B cell (primary cell): ENCODE results near the gene SSBP1. TPM values are rescaled to one million over a fixed set of nuclear protein-coding genes. Genes with fewer than 3 reads are reported as not detected.
"Not testable (repeated sequence)": the region's sequence is repeated elsewhere in the genome, so short reads cannot be mapped to it uniquely, and the experiment has no call there.

Source experiments
- ATAC-seq: fragments of 200-7000 bp; cut with Tn5 transposase; one replicate; pipeline ENCODE4 v1.10.0; 2021; ENCODE audit warnings: low read depth, mild to moderate bottlenecking, moderate number of reproducible peaks, moderate library complexity
- CTCF ChIA-PET: fragments of 350-600 bp; sonication (Branson Sonifier 250); formaldehyde crosslinking; loops from one replicate; lab custom pipeline; 2021; ENCODE audit warnings: antibody characterized with exemption, inconsistent platforms; lab: Charles Lee
- POLR2A ChIA-PET: fragments of 350-600 bp; sonication (Branson Sonifier 250); formaldehyde crosslinking; loops from one replicate; lab custom pipeline; 2021; ENCODE audit warnings: antibody characterized with exemption; lab: Charles Lee
- DNase-seq: peaks from one replicate; pipeline ENCODE4 v3.0.0; 2013
- H2AFZ ChIP-seq: 2 replicates; pipeline ENCODE4 v1.6.1; 2012; ENCODE audit warnings: mild to moderate bottlenecking, low read depth, low read length; ENCODE audit not compliant: insufficient read depth, poor library complexity, severe bottlenecking
- H3K27ac ChIP-seq, 2 donors: 1 replicate in 1 of 2; 2 replicates in 1 of 2; pipeline ENCODE4 v1.5.1; 2012 to 2013; ENCODE audit warnings: low read length in 2 of 2, mild to moderate bottlenecking in 2 of 2, moderate library complexity in 1 of 2
- H3K27me3 ChIP-seq, 4 experiments: fragments of 200-600 bp in 1 of 4; sonication (generic) in 1 of 4; replicated peaks in 1 of 4; 1 replicate in 2 of 4; 2 replicates in 2 of 4; pipeline versions ENCODE4 v1.6.1 to v1.7.0; 2013 to 2016; ENCODE audit warnings: low read length in 3 of 4, mild to moderate bottlenecking in 2 of 4, mixed read lengths in 1 of 4, moderate library complexity in 1 of 4; ENCODE audit not compliant: insufficient read depth in 4 of 4, control insufficient read depth in 3 of 4; ENCODE audit errors: control extremely low read depth in 1 of 4
- H3K36me3 ChIP-seq, 2 experiments: replicated peaks in 1 of 2; 1 replicate in 1 of 2; 2 replicates in 1 of 2; pipeline versions ENCODE4 v1.6.1 to v1.7.1; 2013; ENCODE audit warnings: low read length in 1 of 2; ENCODE audit not compliant: insufficient read depth in 2 of 2, control insufficient read depth in 1 of 2; ENCODE audit errors: control extremely low read depth in 1 of 2, extremely low read depth in 1 of 2
- H3K4me1 ChIP-seq, 2 donors: fragments of 200-600 bp in 1 of 2; sonication (generic) in 1 of 2; 1 replicate in 1 of 2; 2 replicates in 1 of 2; pipeline versions ENCODE4 v1.5.1 to v1.6.1; 2013 to 2017; ENCODE audit warnings: low read length in 2 of 2; ENCODE audit not compliant: control insufficient read depth in 2 of 2, insufficient read depth in 2 of 2
- H3K4me2 ChIP-seq: replicated peaks from 2 replicates; pipeline ENCODE3; 2012; ENCODE audit warnings: mild to moderate bottlenecking, low read depth, low read length; ENCODE audit not compliant: poor library complexity, severe bottlenecking
- H3K4me3 ChIP-seq, 5 experiments: fragments of 200-600 bp in 1 of 5; sonication (generic) in 1 of 5; 1 replicate in 3 of 5; 2 replicates in 2 of 5; pipeline versions ENCODE4 v1.5.1 to v1.7.0; 2011 to 2016; ENCODE audit warnings: low read length in 4 of 5, mild to moderate bottlenecking in 4 of 5, low read depth in 2 of 5, control low read depth in 1 of 5, moderate library complexity in 1 of 5; ENCODE audit not compliant: insufficient read depth in 1 of 5; ENCODE audit errors: control extremely low read depth in 1 of 5, extremely low read depth in 1 of 5
- H3K79me2 ChIP-seq: fragments of 200-600 bp; sonication (generic); one replicate; pipeline ENCODE4 v1.6.0; 2016; ENCODE audit warnings: low read length; ENCODE audit not compliant: control insufficient read depth, insufficient read depth
- H3K9ac ChIP-seq: fragments of 200-600 bp; sonication (generic); 2 replicates; pipeline ENCODE4 v1.6.1; 2017; ENCODE audit warnings: mild to moderate bottlenecking, low read length, moderate library complexity
- H3K9me3 ChIP-seq, 3 donors: one replicate each; pipeline versions ENCODE4 v1.6.1 to v1.7.1; 2013; ENCODE audit warnings: low read length in 2 of 3; ENCODE audit not compliant: control insufficient read depth in 2 of 3, insufficient read depth in 1 of 3; ENCODE audit errors: control extremely low read depth in 1 of 3
- H4K20me1 ChIP-seq: 2 replicates; pipeline ENCODE4 v1.6.0; 2012; ENCODE audit warnings: mild to moderate bottlenecking, low read length; ENCODE audit not compliant: insufficient read depth, control insufficient read depth, poor library complexity, severe bottlenecking
- H3K27ac Mint-ChIP-seq: one replicate; pipeline ENCODE4 v1.8.0; 2021; ENCODE audit warnings: mixed read lengths
- H3K27me3 Mint-ChIP-seq: one replicate; pipeline ENCODE4 v1.8.0; 2021; ENCODE audit warnings: mixed read lengths
- H3K4me1 Mint-ChIP-seq: one replicate; pipeline ENCODE4 v1.8.0; 2021; ENCODE audit warnings: mixed read lengths
- H3K4me3 Mint-ChIP-seq: one replicate; pipeline ENCODE4 v1.8.0; 2021; ENCODE audit warnings: mixed read lengths
- H3K9me3 Mint-ChIP-seq: one replicate; pipeline ENCODE4 v1.8.0; 2022; ENCODE audit warnings: mixed read lengths; ENCODE audit not compliant: insufficient read depth
- EZH2 ChIP-seq: IDR thresholded peaks from 2 replicates; pipeline ENCODE4 v1.6.1; 2012; ENCODE audit warnings: borderline replicate concordance, low read depth, mild to moderate bottlenecking, moderate library complexity, low read length; ENCODE audit not compliant: insufficient read depth, poor library complexity, severe bottlenecking
- WGBS: methylation state at CpG from one replicate; pipeline ENCODE4 v1.1.5; 2013; ENCODE audit warnings: missing lambda C conversion rate; ENCODE audit not compliant: insufficient coverage; 5-methylcytosine and 5-hydroxymethylcytosine counted together
- intact Hi-C: fragments of 100-400 bp; cut with micrococcal nuclease; formaldehyde crosslinking; loops from one replicate; pipeline ENCODE4 v1.10.0; 2022
- polyA plus RNA-seq: library from polyadenylated mRNA; depleted of rRNA; stranded (reverse); fragments of >200 nt; gene quantifications from 2 replicates; pipeline ENCODE4 v1.2.3, GENCODE V29; 2012
- total RNA-seq, 2 donors: library from RNA; stranded (reverse); fragments of 120-200 nt in 1 of 2; gene quantifications; 1 replicate in 1 of 2; 2 replicates in 1 of 2; pipeline versions ENCODE4 v1.2.3 to v1.2.4, GENCODE V29; 2013 to 2022

The SSBP1 gene
- total and polyA plus RNA-seq, 2 donors (not counting 1 experiment from before 2014, with no cell fraction given): 37.2 to 93.6 TPM

- ATAC-seq (no peak), DNase-seq (no peak)
- no peak for TF ChIP-seq EZH2
- no peaks in the 10 kb centered on the region for H3K27me3 ChIP-seq
- intact Hi-C loops: no loop called here
- Mint-ChIP-seq H3K27ac (no peak within 1 kb of the TSS), H3K27me3 (no peaks in the 10 kb centered on the region), H3K9me3 (no peaks in the 10 kb centered on the region), H3K4me1 (no peaks in the 10 kb centered on the region), H3K4me3 (no peak within 1 kb of the TSS)
- no peak within 1 kb of the TSS for H3K4me3 ChIP-seq
- H3K4me1 ChIP-seq: no peaks in the 10 kb centered on the region
- WGBS: 100% methylated on average over 3 of the region's 3 CpGs
- H4K20me1 ChIP-seq: no peaks in the 10 kb centered on the region
- H3K4me2 ChIP-seq: no peak within 1 kb of the TSS
- H3K9me3 ChIP-seq: no peaks in the 10 kb centered on the region
- POLR2A ChIA-PET: no interaction called here
- no peak within 1 kb of the TSS for H3K9ac ChIP-seq
- H3K36me3 ChIP-seq: peaks cover 13 to 43% of the 10 kb centered on the region in 2 experiments
- no peaks in the 10 kb centered on the region for H3K79me2 ChIP-seq
- CTCF ChIA-PET: no interaction called here
- no peak within 1 kb of the TSS for H3K27ac ChIP-seq
- H2AFZ ChIP-seq: no peak within 1 kb of the TSS
Measured at GRCh38 chr7:141763797-141764196, 25.6 kb downstream of the SSBP1 start, which contains the start of gene TAS2R3. Gene TAS2R3 (plus strand): TSS chr7:141764097. CDS start chr7:141764159, 62 bp downstream.

GRCh38 chr7:141770083-141770583 is 32.0 kb downstream of the SSBP1 start:
- H3K9ac ChIP-seq, H3K27ac ChIP-seq, CTCF ChIA-PET, H3K27ac Mint-ChIP-seq, H3K79me2 ChIP-seq, H3K4me3 Mint-ChIP-seq, H4K20me1 ChIP-seq, POLR2A ChIA-PET, H3K27me3 ChIP-seq, H3K4me1 Mint-ChIP-seq, intact Hi-C loops, H3K9me3 Mint-ChIP-seq, ATAC-seq, H2AFZ ChIP-seq, H3K9me3 ChIP-seq, DNase-seq, H3K4me1 ChIP-seq, H3K36me3 ChIP-seq, H3K4me3 ChIP-seq, H3K4me2 ChIP-seq, H3K27me3 Mint-ChIP-seq: not testable (repeated sequence)
- WGBS: no CpG with 5 or more reads among the region's 3 CpGs
